ENCODE results near the gene DDI1. TPM values are rescaled to one million over a fixed set of nuclear protein-coding genes. Genes with fewer than 3 reads are reported as not detected.

DDI1 gene
- total and polyA plus RNA-seq, 9 of the 15 experiments (the other 6 are each of a cell fraction or from before 2014, with no cell fraction given): not detected

GRCh38 chr11:104061853-104062521 is 25.5 kb downstream of the DDI1 start:
- Histone ChIP-seq H3K4me2 (ENCODE audit: insufficient read depth, low read length) (no peak overlapping the region), H3K79me2 (ENCODE audit: control insufficient read depth, insufficient read depth, low read length) (no peaks in the 10 kb centered on the region), H3K4me1 (replicated peaks in 1 of 2; ENCODE audit: control insufficient read depth in 2 of 2, insufficient read depth in 2 of 2, low read length in 2 of 2) (no peaks in the 10 kb centered on the region), H3K9ac (ENCODE audit: insufficient read depth in 1 of 2, low read depth in 2 of 2, low read length in 2 of 2) (no peak overlapping the region), H3K9me3 (replicated peaks; ENCODE audit: control insufficient read depth, insufficient read depth, low read depth, low read length) (no peaks in the 10 kb centered on the region), H3K9me1 (ENCODE audit: control insufficient read depth, insufficient read depth, low read length) (no peaks in the 10 kb centered on the region), H3K36me3 (ENCODE audit: control insufficient read depth, insufficient read depth, low read length) (no peaks in the 10 kb centered on the region), H3K4me3 (no peak overlapping the region), H3K27ac (ENCODE audit: extremely low read depth, low read depth, low read length) (no peak overlapping the region), H4K20me1 (replicated peaks; ENCODE audit: control insufficient read depth, insufficient read depth, low read length) (no peaks in the 10 kb centered on the region), H2AFZ (ENCODE audit: low read depth, low read length) (no peak overlapping the region), H3K27me3 (ENCODE audit: control insufficient read depth in 2 of 2, insufficient read depth in 2 of 2, low read length in 2 of 2) (no peaks in the 10 kb centered on the region)
- BruUV-seq (replicated peaks): no TSS peak
- WGBS (ENCODE audit: insufficient coverage, low coverage, missing lambda C conversion rate): 2% methylated on average over 9 of the region's 9 CpGs
- intact Hi-C loops (cut with micrococcal nuclease) (no loop called here), in situ Hi-C loops (cut with MboI) (no loop called here)
- ChIA-PET POLR2A (no interaction called here), CTCF (ENCODE audit: low intra/inter-chr PET ratio) (no interaction called here)
- ATAC-seq: no peak
- FAIRE-seq: no peak
- no peak for DNase-seq (ENCODE audit: extremely low read depth in 1 of 4, low spot score in 3 of 4)
- TF ChIP-seq EWSR1 (IDR thresholded peaks at IDR 0.05; ENCODE audit: borderline replicate concordance, low read depth, partially characterized antibody) (no peak), MGA (IDR thresholded peaks at IDR 0.05) (no peak), JUN (IDR thresholded peaks at IDR 0.05; ENCODE audit: borderline replicate concordance, low read depth, low read length) (no peak), JUN (CRISPR knock-in tag; IDR thresholded peaks at IDR 0.05; ENCODE audit: borderline replicate concordance) (no peak)
- TF ChIP-seq, protein P1, sequence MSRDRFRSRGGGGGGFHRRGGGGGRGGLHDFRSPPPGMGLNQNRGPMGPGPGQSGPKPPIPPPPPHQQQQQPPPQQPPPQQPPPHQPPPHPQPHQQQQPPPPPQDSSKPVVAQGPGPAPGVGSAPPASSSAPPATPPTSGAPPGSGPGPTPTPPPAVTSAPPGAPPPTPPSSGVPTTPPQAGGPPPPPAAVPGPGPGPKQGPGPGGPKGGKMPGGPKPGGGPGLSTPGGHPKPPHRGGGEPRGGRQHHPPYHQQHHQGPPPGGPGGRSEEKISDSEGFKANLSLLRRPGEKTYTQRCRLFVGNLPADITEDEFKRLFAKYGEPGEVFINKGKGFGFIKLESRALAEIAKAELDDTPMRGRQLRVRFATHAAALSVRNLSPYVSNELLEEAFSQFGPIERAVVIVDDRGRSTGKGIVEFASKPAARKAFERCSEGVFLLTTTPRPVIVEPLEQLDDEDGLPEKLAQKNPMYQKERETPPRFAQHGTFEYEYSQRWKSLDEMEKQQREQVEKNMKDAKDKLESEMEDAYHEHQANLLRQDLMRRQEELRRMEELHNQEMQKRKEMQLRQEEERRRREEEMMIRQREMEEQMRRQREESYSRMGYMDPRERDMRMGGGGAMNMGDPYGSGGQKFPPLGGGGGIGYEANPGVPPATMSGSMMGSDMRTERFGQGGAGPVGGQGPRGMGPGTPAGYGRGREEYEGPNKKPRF (IDR thresholded peaks at IDR 0.05; ENCODE audit: low read depth, low read length): no peak
- TF ChIP-seq, protein P2, sequence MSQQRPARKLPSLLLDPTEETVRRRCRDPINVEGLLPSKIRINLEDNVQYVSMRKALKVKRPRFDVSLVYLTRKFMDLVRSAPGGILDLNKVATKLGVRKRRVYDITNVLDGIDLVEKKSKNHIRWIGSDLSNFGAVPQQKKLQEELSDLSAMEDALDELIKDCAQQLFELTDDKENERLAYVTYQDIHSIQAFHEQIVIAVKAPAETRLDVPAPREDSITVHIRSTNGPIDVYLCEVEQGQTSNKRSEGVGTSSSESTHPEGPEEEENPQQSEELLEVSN (IDR thresholded peaks at IDR 0.05; ENCODE audit: borderline replicate concordance in 1 of 2, extremely low read depth in 1 of 2, insufficient read depth in 1 of 2, insufficient read length in 1 of 2, low read depth in 1 of 2, low read length in 1 of 2, poor library complexity in 1 of 2, severe bottlenecking in 1 of 2): no peak
